ENCODE measurements around the gene SPEN. TPM values are rescaled to one million over a fixed set of nuclear protein-coding genes. Genes with fewer than 3 reads are reported as not detected.

SPEN gene
- total RNA-seq, 1 experiment from 2014 or later, result 22.3 TPM

GRCh38 chr1:15985611-15986297 lies 138.2 kb downstream of the SPEN start:
- peak; percentile 86 for DNase-seq (ENCODE audit: low read depth)

GRCh38 chr1:15988856-15989736 lies 141.6 kb downstream of the SPEN start:
- no peak for DNase-seq (ENCODE audit: low read depth)

GRCh38 chr1:15989776-15990175 lies 142.3 kb downstream of the SPEN start:
- DNase-seq (ENCODE audit: low read depth), result no peak

Other genes with a start within 250 kb of the SPEN start
- 9.4 and 14.9 TPM in 2 replicates for gene DDI2, start 230.2 kb upstream of the SPEN start, total RNA-seq (2014; rRNA removed; shearing (Covaris generic))
- gene PLEKHM2, start 163.4 kb upstream of the SPEN start, total RNA-seq (2014; rRNA removed; shearing (Covaris generic)), result 31.0 and 31.2 TPM in 2 replicates
- gene SLC25A34, start 111.4 kb upstream of the SPEN start, total RNA-seq (2014; rRNA removed; shearing (Covaris generic)), result 0.39 and 0.40 TPM in 2 replicates
- gene TMEM82, start 105.2 kb upstream of the SPEN start, total RNA-seq (2014; rRNA removed; shearing (Covaris generic)), result not detected in 2 replicates
- gene FBLIM1, start 88.9 kb upstream of the SPEN start, total RNA-seq (2014; rRNA removed; shearing (Covaris generic)), result 42.1 and 59.7 TPM in 2 replicates
- 4.1 and 5.9 TPM in 2 replicates for gene UQCRHL, start 40.1 kb upstream of the SPEN start, total RNA-seq (2014; rRNA removed; shearing (Covaris generic))
- gene ZBTB17, start 128.4 kb downstream of the SPEN start, total RNA-seq (2014; rRNA removed; shearing (Covaris generic)), result 43.1 and 53.5 TPM in 2 replicates
- gene SRARP, start 156.5 kb downstream of the SPEN start, total RNA-seq (2014; rRNA removed; shearing (Covaris generic)), result not detected in 2 replicates
- gene HSPB7, start 170.3 kb downstream of the SPEN start, total RNA-seq (2014; rRNA removed; shearing (Covaris generic)), result 0.17 TPM in 1 of 2 replicates, not detected in the other
- gene CLCNKA, start 174.3 kb downstream of the SPEN start, total RNA-seq (2014; rRNA removed; shearing (Covaris generic)), result not detected in 2 replicates
- gene CLCNKB, start 196.1 kb downstream of the SPEN start, total RNA-seq (2014; rRNA removed; shearing (Covaris generic)), result 0.11 and 0.33 TPM in 2 replicates
- gene FAM131C, start 225.9 kb downstream of the SPEN start, total RNA-seq (2014; rRNA removed; shearing (Covaris generic)), result 0.23 TPM in 1 of 2 replicates, not detected in the other

Data from Daoy (cell line).